Stimulated activated CD8-positive, alpha-beta memory T cell treated with anti-CD3 and anti-CD28 coated beads, Interleukin-2, amount 100 ng/mL, for 48 hours (primary cell): ENCODE measurements around the gene XPO6.

Experiments
- DNase-seq, 2 donors: peaks; one replicate each; pipeline ENCODE4 v3.0.0-alpha.2; 2020; ENCODE audit warnings: low read depth in 2 of 2

The XPO6 gene

GRCh38 chr16:28064150-28064549, 147.6 kb downstream of the XPO6 start:
- no peak for DNase-seq

GRCh38 chr16:28063591-28064061, 148.1 kb downstream of the XPO6 start, which contains the start of gene GSG1L:
Gene GSG1L (minus strand): TSS chr16:28063714. CDS start chr16:28063424, 290 bp downstream.
- DNase-seq, result no peak

- DNase-seq, result no peak
Measured at GRCh38 chr16:28062847-28063521, 148.8 kb downstream of the XPO6 start.

- DNase-seq, result no peak
Measured at GRCh38 chr16:28062261-28062846, 149.4 kb downstream of the XPO6 start.

- DNase-seq, result no peak
Measured at GRCh38 chr16:28061352-28062101, 150.2 kb downstream of the XPO6 start.

GRCh38 chr16:28059841-28060575, 151.8 kb downstream of the XPO6 start:
- DNase-seq, result no peak

GRCh38 chr16:28058839-28059589, 152.8 kb downstream of the XPO6 start:
- DNase-seq, result no peak

GRCh38 chr16:28057949-28058348, 153.8 kb downstream of the XPO6 start:
- DNase-seq, result no peak

GRCh38 chr16:28053461-28053860, 158.3 kb downstream of the XPO6 start:
- DNase-seq, result no peak

- no peak for DNase-seq
Measured at GRCh38 chr16:28052274-28053128, 159.3 kb downstream of the XPO6 start.

GRCh38 chr16:28051486-28051885, 160.3 kb downstream of the XPO6 start:
- DNase-seq, result no peak
